Stomach smooth muscle (tissue), 2 donors: Measurements from ENCODE around the gene ATRIP.

Experiments
- H3K27ac ChIP-seq: one replicate; pipeline ENCODE4 v1.7.0; 2013; ENCODE audit warnings: mild to moderate bottlenecking, low read length, inconsistent platforms
- H3K27me3 ChIP-seq, 2 donors: one replicate each; pipeline ENCODE4 v1.7.0; 2013; ENCODE audit warnings: low read length in 2 of 2; ENCODE audit not compliant: insufficient read depth in 2 of 2, control insufficient read depth in 1 of 2
- H3K36me3 ChIP-seq, 2 donors: one replicate each; pipeline ENCODE4 v1.7.0; 2013; ENCODE audit warnings: low read length in 2 of 2; ENCODE audit not compliant: control insufficient read depth in 2 of 2, insufficient read depth in 2 of 2
- H3K4me1 ChIP-seq: one replicate; pipeline ENCODE4 v1.7.0; 2013; ENCODE audit warnings: low read length; ENCODE audit not compliant: control insufficient read depth, insufficient read depth
- H3K4me3 ChIP-seq, 2 donors: one replicate each; pipeline ENCODE4 v1.7.0; 2013; ENCODE audit warnings: low read length in 2 of 2
- H3K9ac ChIP-seq, 2 donors: one replicate each; pipeline ENCODE4 v1.7.0; 2013; ENCODE audit warnings: low read length in 2 of 2, mild to moderate bottlenecking in 1 of 2
- H3K9me3 ChIP-seq, 2 donors: one replicate each; pipeline ENCODE4 v1.7.0; 2013; ENCODE audit warnings: low read length in 2 of 2; ENCODE audit not compliant: control insufficient read depth in 2 of 2
- donor health status: healthy.
- donor health status: Pancreatic carcinoma.

Gene ATRIP

DNA sequence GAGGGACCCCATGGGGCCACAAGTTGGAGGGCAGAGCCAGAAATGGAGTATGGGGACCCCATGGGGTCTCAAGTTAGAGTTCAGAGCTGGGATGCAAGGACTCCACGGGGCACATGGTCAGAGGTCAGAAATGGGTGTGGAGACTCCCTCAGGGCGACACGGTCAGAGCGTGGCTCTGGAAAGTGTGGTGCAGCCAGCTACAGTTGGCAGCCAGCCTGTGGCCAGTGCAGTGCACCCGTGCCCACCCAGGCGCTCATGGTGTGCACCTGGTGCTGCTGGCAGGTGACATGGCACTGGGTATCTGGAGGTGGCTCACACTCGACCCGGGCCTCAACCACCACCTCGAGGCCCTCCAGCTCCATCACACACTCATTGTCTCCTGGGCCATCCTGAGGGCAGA is 27.9 kb upstream of the ATRIP start:
- no peaks in the 10 kb centered on the region for H3K9me3 ChIP-seq
- no peaks in the 10 kb centered on the region for H3K27me3 ChIP-seq
- peak overlapping the region; percentile 18 for H3K27ac ChIP-seq
- H3K4me1 ChIP-seq, result peaks cover 32% of the 10 kb centered on the region
- H3K4me3 ChIP-seq, result no peak overlapping the region
- no peak overlapping the region for H3K9ac ChIP-seq
- H3K36me3 ChIP-seq, result peaks cover 13 to 54% of the 10 kb centered on the region in 2 donors

DNA sequence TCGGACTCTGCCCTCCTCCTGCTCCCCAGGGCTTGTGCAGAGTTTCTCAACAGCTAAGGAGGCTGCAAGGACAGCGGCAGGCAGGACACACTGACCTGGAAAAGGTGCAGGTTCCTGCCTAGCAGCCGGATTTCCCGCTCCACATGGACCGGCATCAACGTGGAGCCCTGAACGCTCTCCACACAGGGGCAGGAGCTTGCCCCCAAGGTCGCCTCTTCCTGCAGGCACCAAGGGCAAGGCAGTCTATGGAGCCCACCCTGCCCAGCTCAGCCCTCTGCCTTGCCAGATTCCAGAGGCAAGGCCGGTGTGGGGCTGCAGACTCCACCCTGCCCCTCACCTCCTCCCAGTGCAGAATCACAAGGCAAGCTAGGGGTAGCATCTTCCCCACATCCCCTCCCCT is 27.4 kb upstream of the ATRIP start:
- H3K27ac ChIP-seq, result no peak overlapping the region
- peaks cover 13 to 54% of the 10 kb centered on the region in 2 donors for H3K36me3 ChIP-seq
- H3K4me3 ChIP-seq, result no peak overlapping the region
- H3K9ac ChIP-seq, result no peak overlapping the region
- no peaks in the 10 kb centered on the region for H3K9me3 ChIP-seq
- H3K4me1 ChIP-seq, result peaks cover 32% of the 10 kb centered on the region
- no peaks in the 10 kb centered on the region for H3K27me3 ChIP-seq

DNA sequence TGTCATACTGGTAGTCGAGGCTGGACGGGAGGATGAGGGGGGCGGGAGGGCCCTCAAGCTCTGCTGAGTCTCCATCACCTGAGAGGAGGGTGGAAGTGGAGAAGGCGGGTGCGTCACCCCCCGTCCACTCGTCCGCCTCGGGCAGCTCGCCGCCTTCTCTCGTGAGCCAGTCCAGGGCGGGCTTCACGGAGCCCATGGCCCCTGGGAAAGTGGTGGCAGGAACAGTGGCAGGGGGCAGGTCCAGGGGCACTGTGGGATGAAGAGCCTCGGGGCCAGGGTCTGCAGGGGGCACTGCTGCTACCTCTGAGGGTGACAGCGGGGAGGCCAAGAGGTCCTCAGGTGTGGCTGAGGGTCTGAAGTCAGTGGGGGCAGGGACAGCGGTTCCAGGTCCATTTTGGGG is 26.9 kb upstream of the ATRIP start:
- Histone ChIP-seq H3K36me3 (peaks cover 13 to 50% of the 10 kb centered on the region in 2 donors), H3K27me3 (no peaks in the 10 kb centered on the region), H3K9ac (no peak overlapping the region), H3K4me3 (no peak overlapping the region), H3K9me3 (no peaks in the 10 kb centered on the region), H3K27ac (no peak overlapping the region), H3K4me1 (peaks cover 33% of the 10 kb centered on the region)

DNA sequence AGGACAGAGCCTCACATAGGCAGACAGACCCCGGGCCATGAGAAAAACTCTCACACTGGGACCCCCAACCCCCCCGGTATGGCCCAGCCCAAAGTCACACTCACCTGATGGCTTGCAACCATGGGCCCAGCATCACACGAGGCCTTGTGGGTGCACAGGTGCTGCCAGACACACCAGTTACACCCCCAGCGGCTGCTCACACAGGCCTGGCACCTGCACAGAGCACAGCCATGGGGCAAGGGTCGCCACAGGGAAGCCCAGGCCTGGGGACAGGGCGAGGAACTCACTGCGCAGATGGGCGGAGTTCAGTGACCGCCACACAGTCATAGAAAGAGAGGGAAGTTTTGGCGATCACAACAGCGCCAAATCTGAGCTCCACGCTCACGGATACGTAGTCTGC is 26.0 kb upstream of the ATRIP start:
- H3K4me3 ChIP-seq, result no peak overlapping the region
- H3K9ac ChIP-seq, result no peak overlapping the region
- peaks cover 10 to 43% of the 10 kb centered on the region in 2 donors for H3K36me3 ChIP-seq
- peak overlapping the region; percentile 49 for H3K27ac ChIP-seq
- H3K4me1 ChIP-seq, result peaks cover 37% of the 10 kb centered on the region
- H3K27me3 ChIP-seq, result no peaks in the 10 kb centered on the region
- H3K9me3 ChIP-seq, result no peaks in the 10 kb centered on the region

DNA sequence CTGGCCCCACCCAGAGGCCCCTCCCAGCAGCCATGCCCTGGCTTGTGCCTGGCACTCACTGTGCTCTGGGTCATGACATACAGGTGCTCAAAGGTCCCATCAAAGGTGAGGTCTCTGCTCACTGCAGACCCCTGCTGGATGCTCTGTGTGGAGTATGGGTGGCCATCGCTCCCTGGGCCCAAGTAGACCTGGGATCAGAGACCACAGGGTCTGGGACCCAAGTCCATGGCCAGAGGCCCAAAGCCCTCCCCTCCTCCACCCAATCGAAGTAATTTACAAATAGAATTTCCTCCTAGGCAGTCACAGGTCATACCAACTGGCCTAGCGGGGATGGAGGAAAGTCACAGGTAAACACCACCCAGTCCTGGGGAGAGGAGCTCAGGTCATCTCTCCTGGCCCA is 24.3 kb upstream of the ATRIP start:
- Histone ChIP-seq H3K36me3 (peaks cover 7 to 27% of the 10 kb centered on the region in 2 donors), H3K9ac (no peak overlapping the region), H3K4me1 (peaks cover 52% of the 10 kb centered on the region), H3K27ac (peak overlapping the region; percentile 24), H3K27me3 (no peaks in the 10 kb centered on the region), H3K9me3 (no peaks in the 10 kb centered on the region), H3K4me3 (no peak overlapping the region)

DNA sequence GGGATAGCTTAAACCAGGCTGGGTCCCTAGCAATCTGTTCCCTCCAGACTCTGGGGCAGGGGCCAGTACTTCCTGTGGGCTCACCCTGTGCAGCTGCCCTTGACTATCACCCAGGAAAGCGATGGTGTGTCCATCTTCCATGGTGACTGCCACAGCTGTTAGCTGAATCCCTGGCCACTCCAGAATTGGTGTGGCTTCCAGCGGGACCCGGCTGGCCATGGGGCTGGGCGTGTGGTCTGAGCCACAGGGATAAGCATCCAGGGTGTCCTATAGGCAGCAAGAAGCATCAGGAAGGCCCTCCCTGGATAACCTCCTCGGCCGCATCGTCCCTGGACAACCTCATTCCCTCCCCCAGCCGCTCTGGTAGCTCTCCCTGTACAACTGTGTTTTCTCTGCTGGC is 23.9 kb upstream of the ATRIP start:
- no peaks in the 10 kb centered on the region for H3K9me3 ChIP-seq
- H3K4me3 ChIP-seq, result no peak overlapping the region
- H3K36me3 ChIP-seq, result peaks cover 7 to 25% of the 10 kb centered on the region in 2 donors
- H3K27ac ChIP-seq, result peak overlapping the region; percentile 24
- H3K9ac ChIP-seq, result no peak overlapping the region
- H3K4me1 ChIP-seq, result peaks cover 56% of the 10 kb centered on the region
- no peaks in the 10 kb centered on the region for H3K27me3 ChIP-seq

DNA sequence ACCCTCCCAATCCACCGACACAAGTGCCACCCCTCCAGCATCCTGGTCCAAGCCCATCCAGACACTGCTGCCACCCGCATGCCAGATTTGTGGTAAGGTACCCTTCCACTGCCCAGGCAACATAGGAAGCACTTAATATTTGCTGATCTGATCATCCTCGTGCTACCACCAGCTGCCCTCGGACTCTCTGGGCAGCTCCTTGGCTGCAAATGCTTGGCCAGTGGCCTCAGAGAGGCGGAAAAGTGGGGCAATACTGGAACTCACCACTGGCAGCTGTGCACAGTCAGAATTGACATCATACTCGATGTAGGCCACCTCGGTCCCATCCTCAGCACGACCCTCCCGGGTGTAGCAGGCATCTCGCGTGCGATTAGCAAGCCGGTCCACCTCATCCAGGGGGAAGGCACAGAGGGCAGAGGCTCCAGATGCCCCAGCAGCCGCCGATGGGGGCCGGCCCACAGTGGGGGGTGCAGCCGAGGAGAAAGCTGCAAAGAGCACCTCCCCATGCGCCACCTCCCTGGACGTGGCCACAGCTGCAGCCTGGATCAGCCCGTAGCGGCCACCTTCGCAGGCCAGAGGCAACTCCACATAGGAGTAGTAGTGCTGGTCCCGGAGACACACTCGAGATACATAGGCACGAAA is 23.2 kb upstream of the ATRIP start:
- Histone ChIP-seq H3K9ac (no peak overlapping the region), H3K9me3 (no peaks in the 10 kb centered on the region), H3K4me1 (peaks cover 63% of the 10 kb centered on the region), H3K36me3 (peaks cover 6 to 18% of the 10 kb centered on the region in 2 donors), H3K4me3 (no peak overlapping the region), H3K27ac (peak overlapping the region; percentile 24), H3K27me3 (no peaks in the 10 kb centered on the region)

DNA sequence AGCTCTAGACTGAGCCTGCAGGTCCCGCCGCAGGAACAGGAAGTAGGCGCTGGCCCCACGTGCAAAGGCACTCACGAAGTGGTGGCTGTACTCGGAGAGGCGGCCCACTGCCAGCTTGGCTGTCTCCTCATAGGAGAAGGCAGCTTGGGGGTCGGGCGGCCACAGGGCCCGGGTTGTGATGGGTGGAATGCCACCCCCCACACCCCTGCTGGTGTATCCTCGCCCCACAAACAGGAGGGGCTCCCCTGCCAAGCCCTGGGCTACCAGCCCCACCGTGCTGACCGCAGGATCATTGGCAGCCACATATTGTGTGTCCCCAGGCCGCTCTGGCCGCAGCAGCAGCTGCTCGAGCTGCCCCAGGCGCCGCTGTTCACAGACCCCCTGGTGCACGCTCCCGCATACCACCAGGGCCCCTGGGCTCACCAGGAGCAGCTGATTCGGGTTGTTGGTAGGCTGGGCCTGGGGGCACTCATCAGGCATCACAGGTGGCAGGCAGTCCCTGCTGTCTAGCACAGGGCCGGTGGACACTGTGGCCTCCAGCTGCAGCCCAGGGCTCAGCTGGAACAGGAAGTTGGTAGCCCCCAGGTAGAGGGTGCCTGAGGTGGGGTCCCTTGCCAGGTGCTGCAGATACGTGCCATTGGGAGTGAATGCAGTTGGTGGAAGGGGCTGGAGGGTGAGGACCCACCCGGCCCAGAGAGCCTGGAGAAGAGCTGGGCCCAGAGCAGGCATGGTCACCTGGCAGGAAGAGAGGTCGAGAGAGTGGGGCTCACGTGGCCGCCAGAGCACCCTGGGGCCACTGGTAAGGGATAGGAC is 22.4 kb upstream of the ATRIP start:
- H3K9me3 ChIP-seq, result no peaks in the 10 kb centered on the region
- peak overlapping the region; percentile 52 to 55 for H3K9ac ChIP-seq
- no peaks in the 10 kb centered on the region for H3K27me3 ChIP-seq
- H3K4me3 ChIP-seq, result peak overlapping the region in 1 of 2 donors; percentile 40
- peaks cover 2 to 11% of the 10 kb centered on the region in 2 donors for H3K36me3 ChIP-seq
- H3K27ac ChIP-seq, result peak overlapping the region; percentile 92
- peaks cover 64% of the 10 kb centered on the region for H3K4me1 ChIP-seq

DNA sequence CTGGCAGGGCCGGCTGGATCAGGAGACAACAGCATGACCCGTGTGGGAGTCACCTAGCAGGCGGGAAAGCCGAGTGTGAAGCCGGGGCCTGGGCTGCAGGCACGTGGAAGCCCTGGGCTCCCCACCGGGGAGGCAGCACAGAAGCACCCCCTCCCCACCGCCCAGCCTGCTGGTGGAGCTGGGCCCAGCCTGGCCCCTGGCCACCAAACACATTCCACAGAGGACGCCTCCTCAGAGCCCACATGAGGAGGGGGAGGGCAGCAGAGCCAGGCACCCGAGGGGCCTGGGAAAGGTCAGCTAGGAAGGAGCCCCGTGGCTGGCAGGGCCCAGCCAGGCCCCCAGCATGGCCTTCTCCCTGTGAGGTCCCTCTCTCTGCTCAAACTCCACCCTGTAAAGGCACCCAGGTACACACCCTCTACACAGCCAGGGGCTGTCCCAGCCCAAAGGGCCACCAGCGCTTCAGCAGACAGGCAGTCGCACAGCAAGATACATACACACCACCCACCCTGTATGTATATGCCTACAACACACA is 21.2 kb upstream of the ATRIP start:
- peak overlapping the region; percentile 42 to 59 for H3K9ac ChIP-seq
- no peaks in the 10 kb centered on the region for H3K9me3 ChIP-seq
- peak overlapping the region; percentile 92 for H3K27ac ChIP-seq
- peaks cover 69% of the 10 kb centered on the region for H3K4me1 ChIP-seq
- no peaks in the 10 kb centered on the region for H3K27me3 ChIP-seq
- H3K36me3 ChIP-seq, result peaks cover 2 to 7% of the 10 kb centered on the region in 2 donors
- H3K4me3 ChIP-seq, result peak overlapping the region; percentile 34 to 76

DNA sequence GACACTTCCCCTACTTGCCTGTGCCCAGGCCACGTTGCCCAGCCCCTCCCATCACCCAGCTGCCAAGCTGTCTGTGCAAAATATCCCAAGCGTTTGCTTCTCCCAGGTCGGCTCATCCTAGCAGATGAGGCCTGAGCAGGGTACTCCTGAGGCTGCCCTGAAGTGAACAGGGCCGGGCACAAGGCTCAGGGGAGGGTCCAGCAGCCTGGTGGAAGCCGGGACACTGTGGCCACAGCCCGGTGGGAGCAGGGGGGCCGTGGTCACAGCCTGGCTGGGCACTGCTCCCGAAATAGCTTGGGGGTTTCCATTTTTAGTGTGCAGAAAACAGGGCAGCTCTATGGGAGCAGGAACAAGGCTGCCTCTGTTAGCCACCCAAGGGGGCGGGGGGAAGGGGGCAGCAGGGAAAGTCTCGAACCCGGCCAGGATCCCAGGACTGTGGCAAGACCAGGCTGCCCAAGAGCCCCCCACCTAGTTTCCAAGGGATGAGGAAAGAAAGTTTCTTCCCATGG is 20.1 kb upstream of the ATRIP start:
- peaks cover 73% of the 10 kb centered on the region for H3K4me1 ChIP-seq
- H3K27ac ChIP-seq, result peak overlapping the region; percentile 92
- H3K27me3 ChIP-seq, result no peaks in the 10 kb centered on the region
- peak overlapping the region; percentile 34 to 76 for H3K4me3 ChIP-seq
- no peaks in the 10 kb centered on the region for H3K9me3 ChIP-seq
- H3K36me3 ChIP-seq, result peaks cover 2% of the 10 kb centered on the region in 2 donors
- peak overlapping the region; percentile 55 to 76 for H3K9ac ChIP-seq
